Neural crest cell (in vitro differentiated cells): Measurements from ENCODE around the gene CCNC. TPM values are rescaled to one million over a fixed set of nuclear protein-coding genes. Genes with fewer than 3 reads are reported as not detected.

Experiments
- DNase-seq: peaks from one replicate; pipeline ENCODE4 v3.0.0; 2021; ENCODE audit warnings: low read depth, mixed read lengths, low spot score
- H3K27ac Mint-ChIP-seq: one replicate; pipeline ENCODE4 v1.8.0; 2021; ENCODE audit warnings: mild to moderate bottlenecking, mixed read lengths; ENCODE audit not compliant: unreplicated experiment
- H3K27me3 Mint-ChIP-seq: 2 replicates; pipeline ENCODE4 v1.8.0; 2021; ENCODE audit warnings: low read depth, mild to moderate bottlenecking, mixed read lengths
- H3K36me3 Mint-ChIP-seq: 2 replicates; pipeline ENCODE4 v1.8.0; 2021; ENCODE audit warnings: low read depth, mild to moderate bottlenecking, mixed read lengths
- H3K4me1 Mint-ChIP-seq: 2 replicates; pipeline ENCODE4 v1.8.0; 2021; ENCODE audit warnings: mixed read lengths
- H3K4me3 Mint-ChIP-seq: one replicate; pipeline ENCODE4 v1.8.0; 2021; ENCODE audit warnings: mild to moderate bottlenecking, mixed read lengths
- H3K9me3 Mint-ChIP-seq: 2 replicates; pipeline ENCODE4 v1.8.0; 2021; ENCODE audit warnings: mixed read lengths
- total RNA-seq: library from RNA; stranded (reverse); gene quantifications from 2 replicates; pipeline ENCODE4 v1.2.1, GENCODE V29; 2021
- TF ChIP-seq, protein P1 (sequence below): fragments of 200-600 bp; sonication (generic); conservative IDR thresholded peaks from 2 replicates; pipeline ENCODE4 v1.5.0; 2021; ENCODE audit warnings: antibody characterized with exemption, mild to moderate bottlenecking

CCNC gene
- total RNA-seq, 1 donor from 2014 or later: 45.5 TPM

DNA sequence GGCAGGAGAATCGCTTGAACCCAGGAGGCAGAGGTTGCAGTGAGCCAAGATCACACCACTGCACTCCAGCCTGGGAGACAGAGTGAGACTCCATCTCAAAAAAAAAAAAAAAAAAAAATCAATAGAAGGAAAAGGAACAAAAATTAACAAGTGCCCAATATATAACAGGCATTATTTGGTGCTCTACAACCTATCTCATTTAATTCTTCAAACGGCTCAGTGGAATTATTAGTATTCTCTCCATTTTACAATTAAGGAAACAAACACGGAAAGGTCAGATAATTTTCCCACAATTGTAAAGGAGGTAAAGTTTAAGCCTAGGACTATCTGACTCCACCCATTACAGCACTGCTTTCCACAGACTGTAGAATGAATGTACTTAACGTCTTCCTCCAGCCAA is 19.8 kb downstream of the CCNC start:
- H3K27ac Mint-ChIP-seq: no peak overlapping the region
- no peaks in the 10 kb centered on the region for H3K9me3 Mint-ChIP-seq
- H3K27me3 Mint-ChIP-seq: no peaks in the 10 kb centered on the region
- peaks cover 13% of the 10 kb centered on the region for H3K36me3 Mint-ChIP-seq
- TF ChIP-seq, protein P1, sequence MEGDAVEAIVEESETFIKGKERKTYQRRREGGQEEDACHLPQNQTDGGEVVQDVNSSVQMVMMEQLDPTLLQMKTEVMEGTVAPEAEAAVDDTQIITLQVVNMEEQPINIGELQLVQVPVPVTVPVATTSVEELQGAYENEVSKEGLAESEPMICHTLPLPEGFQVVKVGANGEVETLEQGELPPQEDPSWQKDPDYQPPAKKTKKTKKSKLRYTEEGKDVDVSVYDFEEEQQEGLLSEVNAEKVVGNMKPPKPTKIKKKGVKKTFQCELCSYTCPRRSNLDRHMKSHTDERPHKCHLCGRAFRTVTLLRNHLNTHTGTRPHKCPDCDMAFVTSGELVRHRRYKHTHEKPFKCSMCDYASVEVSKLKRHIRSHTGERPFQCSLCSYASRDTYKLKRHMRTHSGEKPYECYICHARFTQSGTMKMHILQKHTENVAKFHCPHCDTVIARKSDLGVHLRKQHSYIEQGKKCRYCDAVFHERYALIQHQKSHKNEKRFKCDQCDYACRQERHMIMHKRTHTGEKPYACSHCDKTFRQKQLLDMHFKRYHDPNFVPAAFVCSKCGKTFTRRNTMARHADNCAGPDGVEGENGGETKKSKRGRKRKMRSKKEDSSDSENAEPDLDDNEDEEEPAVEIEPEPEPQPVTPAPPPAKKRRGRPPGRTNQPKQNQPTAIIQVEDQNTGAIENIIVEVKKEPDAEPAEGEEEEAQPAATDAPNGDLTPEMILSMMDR: no peak
- no peak for DNase-seq
- no peak overlapping the region for H3K4me3 Mint-ChIP-seq
- H3K4me1 Mint-ChIP-seq: no peaks in the 10 kb centered on the region

DNA sequence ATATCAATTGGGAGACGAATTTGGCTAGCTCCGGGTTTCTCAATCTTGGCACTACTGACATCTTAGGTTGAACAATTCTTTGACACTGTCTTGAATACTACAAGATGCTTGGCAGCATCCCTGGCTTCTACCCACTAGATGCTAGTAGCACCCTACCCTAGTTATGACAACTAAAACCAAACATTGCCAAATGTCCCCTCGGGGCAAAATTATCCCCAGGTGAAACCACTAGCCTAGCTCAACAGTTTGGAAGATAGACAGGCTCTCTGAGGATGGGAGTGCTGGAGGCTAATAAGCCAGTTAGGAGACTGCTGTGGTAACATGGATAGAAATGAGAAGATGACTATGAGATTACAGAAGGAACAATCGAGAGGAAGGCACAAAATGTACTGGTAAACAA is 20.9 kb downstream of the CCNC start:
- TF ChIP-seq, protein P1: no peak
- no peak overlapping the region for H3K4me3 Mint-ChIP-seq
- no peaks in the 10 kb centered on the region for H3K27me3 Mint-ChIP-seq
- no peaks in the 10 kb centered on the region for H3K4me1 Mint-ChIP-seq
- H3K9me3 Mint-ChIP-seq: no peaks in the 10 kb centered on the region
- no peak for DNase-seq
- H3K36me3 Mint-ChIP-seq: peaks cover 13% of the 10 kb centered on the region
- no peak overlapping the region for H3K27ac Mint-ChIP-seq

DNA sequence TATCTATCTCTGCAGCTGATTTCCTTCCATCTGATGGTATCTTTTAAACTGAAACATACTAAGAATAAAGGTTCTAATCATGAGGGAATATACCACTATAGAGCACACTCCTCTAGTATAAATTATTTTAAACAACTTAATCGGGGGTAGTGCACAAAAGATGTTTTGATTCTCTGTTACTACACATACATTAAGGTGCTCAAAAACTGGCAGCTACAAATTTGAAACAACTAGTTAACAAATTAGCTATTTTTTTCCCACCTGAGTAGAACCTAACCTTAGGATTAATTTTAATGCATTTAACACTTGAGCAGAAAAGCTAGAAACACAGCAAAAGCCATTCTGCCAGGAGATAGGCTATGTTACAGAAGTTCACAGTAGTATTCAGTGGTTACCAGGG is 23.0 kb downstream of the CCNC start:
- no peak overlapping the region for H3K4me3 Mint-ChIP-seq
- H3K27me3 Mint-ChIP-seq: no peaks in the 10 kb centered on the region
- no peaks in the 10 kb centered on the region for H3K9me3 Mint-ChIP-seq
- H3K27ac Mint-ChIP-seq: no peak overlapping the region
- DNase-seq: no peak
- no peaks in the 10 kb centered on the region for H3K4me1 Mint-ChIP-seq
- H3K36me3 Mint-ChIP-seq: peaks cover 13% of the 10 kb centered on the region
- TF ChIP-seq, protein P1: no peak

DNA sequence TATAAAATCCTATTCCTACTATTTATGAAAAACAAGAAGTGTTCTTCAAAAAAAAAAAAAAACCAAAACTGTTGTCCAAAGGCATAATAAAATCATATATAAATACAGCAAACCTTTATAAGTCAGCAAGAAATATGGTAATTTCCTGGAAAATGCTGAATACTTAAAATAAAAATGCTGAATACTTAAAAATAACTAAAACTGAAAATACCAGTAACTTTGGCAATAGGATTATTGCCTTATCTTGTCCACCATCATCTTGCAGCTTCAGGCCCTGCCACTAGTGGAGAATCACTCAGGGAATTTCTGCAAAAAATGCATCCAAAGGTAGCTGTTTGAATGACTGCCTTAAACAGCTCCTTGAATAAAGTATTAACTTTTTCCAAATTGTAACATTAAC is 24.5 kb downstream of the CCNC start:
- TF ChIP-seq, protein P1: peak; percentile 28
- Mint-ChIP-seq H3K36me3 (peaks cover 10% of the 10 kb centered on the region), H3K9me3 (no peaks in the 10 kb centered on the region), H3K27ac (no peak overlapping the region), H3K4me1 (no peaks in the 10 kb centered on the region), H3K4me3 (no peak overlapping the region), H3K27me3 (no peaks in the 10 kb centered on the region)
- no peak for DNase-seq

DNA sequence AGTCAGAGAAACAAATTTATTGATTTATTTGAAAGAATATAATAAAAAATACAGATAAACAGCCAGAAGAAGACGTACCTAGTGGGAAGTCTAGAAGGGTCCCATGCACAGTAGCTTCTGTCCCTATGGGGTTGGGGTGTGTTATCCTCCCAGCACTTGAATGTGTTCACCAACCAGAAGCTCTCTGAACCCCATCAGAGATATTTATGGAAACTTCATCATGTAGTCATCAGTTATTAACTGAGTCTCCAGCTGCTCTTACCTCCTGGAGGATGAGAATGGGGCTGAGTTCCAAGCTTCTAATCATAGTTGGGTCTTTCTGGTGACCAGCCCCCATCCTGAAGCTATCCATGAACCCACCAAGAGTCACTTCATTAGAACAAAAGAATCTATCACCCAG is 37.8 kb downstream of the CCNC start:
- Mint-ChIP-seq H3K36me3 (no peaks in the 10 kb centered on the region), H3K4me1 (no peaks in the 10 kb centered on the region), H3K27me3 (no peaks in the 10 kb centered on the region), H3K9me3 (no peaks in the 10 kb centered on the region), H3K27ac (no peak overlapping the region), H3K4me3 (no peak overlapping the region)
- DNase-seq: no peak
- TF ChIP-seq, protein P1: no peak

DNA sequence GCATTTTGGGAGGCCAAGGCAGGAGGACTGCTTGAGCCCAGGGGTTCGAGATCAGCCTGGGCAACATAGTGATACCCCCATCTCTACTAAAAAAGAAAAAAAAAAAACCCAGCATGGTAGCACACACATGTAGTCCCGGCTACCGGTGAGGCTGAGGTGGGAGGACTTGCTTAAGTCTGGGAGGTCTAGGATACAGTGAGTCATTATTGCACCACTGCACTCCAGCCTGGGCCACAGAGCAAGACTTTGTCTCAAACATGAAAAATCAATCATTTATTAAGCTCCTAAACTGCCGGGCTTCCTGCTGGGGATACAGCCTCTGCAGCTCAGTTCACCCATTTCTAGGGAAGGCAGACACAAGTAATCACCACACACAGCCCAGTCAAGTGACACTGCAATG is 45.9 kb downstream of the CCNC start:
- H3K27me3 Mint-ChIP-seq: no peaks in the 10 kb centered on the region
- TF ChIP-seq, protein P1: no peak
- no peaks in the 10 kb centered on the region for H3K9me3 Mint-ChIP-seq
- no peaks in the 10 kb centered on the region for H3K36me3 Mint-ChIP-seq
- peaks cover 27% of the 10 kb centered on the region for H3K4me1 Mint-ChIP-seq
- no peak for DNase-seq
- peak overlapping the region; percentile 27 for H3K4me3 Mint-ChIP-seq
- no peak overlapping the region for H3K27ac Mint-ChIP-seq
